AG08396 (cell line): ENCODE results near the gene EXTL1.
"Not testable (repeated sequence)": the region's sequence is repeated elsewhere in the genome, so short reads cannot be mapped to it uniquely, and the experiment has no call there.

Experiments
- DNase-seq: peaks from one replicate; pipeline ENCODE4 v3.0.0; 2012; ENCODE audit warnings: low spot score, mixed read lengths

The EXTL1 gene

GRCh38 chr1:26021647-26022403, at the start of gene EXTL1:
Gene EXTL1, plus strand, starts transcription at chr1:26021775. Its CDS starts 872 bp downstream, at chr1:26022647.
- DNase-seq = peak; percentile 67

- DNase-seq = no peak
Measured at GRCh38 chr1:25971811-25972180, 49.8 kb upstream of the EXTL1 start.

- no peak for DNase-seq
Measured at GRCh38 chr1:25973610-25974321, 47.8 kb upstream of the EXTL1 start.

GRCh38 chr1:25977801-25978200, 43.8 kb upstream of the EXTL1 start:
- DNase-seq = no peak

DNA sequence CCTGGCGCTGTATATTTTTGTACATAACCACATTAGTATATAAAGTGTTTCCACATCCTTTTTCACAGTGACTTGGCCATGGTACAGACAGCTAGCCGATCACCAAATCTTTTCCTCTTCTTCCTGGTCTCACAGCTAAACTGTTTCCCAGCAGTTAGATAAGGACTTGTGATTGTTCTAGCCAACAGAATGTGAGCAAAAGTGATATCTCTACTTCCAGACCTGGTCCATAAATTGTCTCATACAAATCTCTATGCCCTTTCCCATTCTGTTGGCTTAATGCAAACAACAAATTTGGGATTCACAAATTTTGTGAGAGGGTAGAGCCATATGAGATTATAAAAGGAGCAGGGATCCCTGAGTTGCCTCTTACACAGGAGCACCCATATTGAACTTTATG, 43.2 kb upstream of the EXTL1 start:
- DNase-seq = no peak

GRCh38 chr1:25979210-25979609, 42.4 kb upstream of the EXTL1 start:
- no peak for DNase-seq

- DNase-seq = no peak
Measured at GRCh38 chr1:25985171-25985570, 36.4 kb upstream of the EXTL1 start.

DNA sequence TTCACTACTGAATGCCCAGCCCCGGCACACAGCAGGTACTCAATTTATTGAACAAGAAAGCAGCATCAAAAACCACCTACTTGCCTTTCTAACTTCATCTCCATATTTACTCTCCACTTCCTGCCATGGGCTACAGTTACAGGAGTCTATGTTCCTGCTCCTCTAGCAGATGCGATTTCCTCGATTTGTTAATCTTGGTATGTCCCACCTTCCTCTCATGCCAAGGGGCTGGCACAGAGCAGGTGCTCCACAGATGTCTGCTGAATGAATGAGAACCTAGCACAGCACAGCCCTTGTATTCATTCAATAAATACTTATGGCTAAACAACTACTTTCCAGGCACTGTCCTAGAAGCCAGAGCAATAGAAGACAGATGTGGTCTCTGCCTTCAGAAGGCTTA, 35.9 kb upstream of the EXTL1 start:
- DNase-seq = no peak

- not testable (repeated sequence) for DNase-seq
Measured at GRCh38 chr1:25986773-25987172, 34.8 kb upstream of the EXTL1 start.

DNA sequence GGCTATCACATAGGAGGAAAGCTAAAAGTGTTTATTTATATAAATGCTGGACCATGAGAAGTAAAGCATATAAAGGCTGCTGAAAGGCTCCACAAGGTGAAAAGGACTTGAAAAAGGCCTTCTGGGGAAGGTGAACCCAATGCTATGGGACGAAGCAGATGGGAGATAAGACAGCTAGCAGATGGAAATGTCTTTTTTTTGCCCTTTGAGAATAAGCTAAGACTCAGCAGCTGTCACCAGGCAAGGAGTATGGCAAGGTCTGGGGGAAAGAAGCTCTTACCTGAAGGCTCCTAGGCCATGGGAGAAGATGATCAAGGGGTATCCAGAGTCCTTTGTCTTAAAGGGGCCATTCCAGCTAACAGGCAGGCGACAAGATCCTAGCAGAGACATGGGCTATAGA, 33.6 kb upstream of the EXTL1 start:
- DNase-seq = no peak

GRCh38 chr1:25989440-25990234, 31.9 kb upstream of the EXTL1 start:
- no peak for DNase-seq

- no peak for DNase-seq
Measured at GRCh38 chr1:25990251-25990650, 31.3 kb upstream of the EXTL1 start.

DNA sequence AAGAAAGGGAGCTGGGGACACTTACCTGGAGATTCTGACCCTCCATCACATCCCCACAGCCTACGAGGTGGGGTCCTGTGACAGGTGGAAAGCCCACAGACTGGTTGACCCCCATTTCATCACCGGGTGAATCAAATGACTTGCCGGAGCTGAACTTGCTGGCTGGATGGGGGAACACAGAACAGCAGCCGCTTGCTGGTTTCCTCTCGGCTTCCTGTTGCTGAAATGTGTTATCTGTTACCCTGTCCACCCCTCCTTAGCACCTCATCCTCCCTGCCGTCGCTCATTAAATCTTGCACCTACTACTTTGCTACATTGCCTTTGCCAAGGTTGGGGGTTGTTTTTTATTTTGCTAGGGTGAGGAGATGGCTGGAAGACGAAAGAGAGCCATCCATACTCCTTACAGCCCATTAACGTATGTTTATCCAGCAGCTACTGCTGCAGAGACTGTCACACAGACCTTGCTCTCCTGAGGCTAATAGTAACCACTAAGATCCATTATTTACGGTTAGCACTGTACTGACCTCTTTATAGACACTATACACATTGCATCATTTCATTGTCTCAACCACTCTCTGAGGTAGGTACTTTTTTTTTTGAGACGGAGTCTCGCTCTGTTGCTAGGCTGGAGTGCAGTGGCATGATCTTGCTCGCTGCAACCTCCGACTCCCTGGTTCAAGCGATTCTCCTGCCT, 30.7 kb upstream of the EXTL1 start:
- no peak for DNase-seq

DNA sequence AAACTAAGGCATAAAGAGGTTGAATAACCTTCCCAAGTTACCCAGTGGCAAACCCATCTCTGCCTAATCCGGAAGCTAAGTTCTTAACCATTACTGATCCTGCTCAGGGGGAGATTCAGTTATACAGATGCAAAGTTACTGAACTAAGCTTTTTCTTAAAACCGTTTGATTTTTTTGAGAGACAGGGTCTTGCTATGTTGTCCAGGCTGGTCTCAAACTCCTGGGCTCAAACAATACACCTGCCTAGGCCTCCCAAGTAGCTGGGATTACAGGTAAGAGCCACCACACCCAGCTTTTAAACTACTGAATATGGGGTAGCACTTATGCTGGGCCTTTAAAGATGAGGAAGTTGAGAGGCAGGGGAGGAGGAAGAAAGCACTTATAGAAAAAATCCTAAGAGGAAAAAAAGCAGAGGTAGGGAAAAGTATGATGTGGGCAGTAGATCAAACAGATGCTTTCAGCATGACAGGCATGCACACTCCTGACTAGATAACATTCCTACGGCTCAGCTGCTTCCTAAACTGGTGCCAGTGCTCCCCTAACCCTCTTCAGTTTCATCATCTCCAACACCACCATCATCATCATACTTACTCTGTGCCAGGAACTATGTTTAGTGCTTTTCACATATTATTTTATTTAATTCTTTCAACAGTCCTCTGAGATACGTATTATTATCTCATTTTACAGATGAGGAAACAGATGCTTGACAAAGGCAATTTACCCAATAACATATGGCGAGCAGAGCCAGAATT, 29.5 kb upstream of the EXTL1 start:
- peak; percentile 28 for DNase-seq

GRCh38 chr1:25992689-25993171, 28.8 kb upstream of the EXTL1 start:
- DNase-seq = no peak

DNA sequence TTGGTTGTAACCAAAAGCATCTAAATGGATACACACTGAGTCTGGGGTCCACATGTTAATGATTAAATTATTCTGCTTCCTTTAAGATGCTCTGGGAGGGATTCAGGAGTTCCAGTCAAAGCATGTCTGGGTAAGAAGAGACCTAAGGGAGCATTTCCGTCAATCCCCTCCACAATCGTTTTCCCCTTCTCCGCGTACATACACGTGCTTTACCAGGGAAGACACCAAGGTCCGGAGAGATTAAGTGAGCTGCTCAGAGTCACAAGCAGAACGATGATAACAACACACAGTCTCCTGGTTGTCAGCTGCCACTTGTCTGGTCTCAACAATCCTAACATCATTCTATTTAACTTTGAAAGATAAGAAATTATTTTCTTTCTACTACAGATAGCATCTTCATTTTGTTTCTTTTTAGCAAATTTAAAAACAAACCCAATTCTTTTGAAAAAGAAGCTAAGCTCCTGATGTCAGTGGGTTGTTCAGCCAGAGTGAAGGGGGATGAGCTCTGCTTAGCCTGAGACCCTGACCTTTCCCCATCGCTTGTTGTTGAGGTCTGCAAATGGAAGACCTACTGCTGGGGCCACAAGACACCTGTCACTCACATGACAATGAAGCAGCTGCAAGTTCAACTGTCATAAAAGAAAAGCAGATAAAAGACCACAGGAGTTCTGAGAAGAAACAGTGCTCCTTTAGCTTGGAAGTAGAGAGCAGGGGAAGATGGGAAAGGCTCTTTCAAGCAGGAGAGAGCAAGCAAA, 28.2 kb upstream of the EXTL1 start:
- no peak for DNase-seq

GRCh38 chr1:25994402-25995150, 27.0 kb upstream of the EXTL1 start:
- no peak for DNase-seq

DNA sequence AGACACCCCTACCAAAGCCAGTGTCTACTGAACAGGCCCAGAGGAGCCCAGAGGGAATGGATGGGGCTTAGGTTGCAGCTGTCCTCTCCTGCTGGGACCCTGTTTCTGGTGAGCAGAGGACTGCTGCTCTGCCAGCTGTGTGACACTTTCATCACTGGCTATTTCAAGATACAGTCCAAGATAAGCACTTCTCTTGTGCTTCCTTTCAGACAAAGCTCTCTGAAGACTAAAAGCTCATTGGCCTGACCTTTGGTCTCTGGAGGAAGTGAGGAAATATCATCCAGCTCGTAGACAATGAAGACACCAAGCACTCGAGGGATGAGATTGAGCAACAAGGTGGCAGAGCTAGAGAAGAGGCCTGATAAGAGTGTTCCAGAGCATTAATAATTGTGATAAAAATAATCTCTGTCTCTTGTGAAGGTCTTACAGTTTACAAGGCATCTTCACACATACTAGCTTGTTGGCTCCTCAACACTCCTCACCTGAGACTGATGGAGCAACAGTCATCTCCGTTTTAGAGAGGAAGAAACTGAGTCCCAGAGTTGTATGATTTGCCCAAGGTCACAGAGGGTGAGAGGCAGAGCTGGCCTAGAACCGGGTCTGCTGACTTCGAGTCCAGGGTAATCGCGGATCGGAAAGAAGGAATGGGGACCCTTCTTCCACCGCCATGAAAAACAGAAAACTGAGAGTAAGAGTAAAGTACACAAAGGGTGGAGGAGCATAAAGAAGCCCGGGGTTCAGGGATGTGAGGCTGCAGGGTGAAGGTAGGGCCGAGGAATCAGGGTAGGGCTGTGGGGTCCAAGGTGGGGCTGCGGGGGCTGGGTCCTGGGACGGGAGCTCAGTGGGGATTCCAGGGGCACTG, 24.4 kb upstream of the EXTL1 start:
- DNase-seq = peak; percentile 29
